ENCODE results near the gene PTCH2.

The PTCH2 gene

DNA sequence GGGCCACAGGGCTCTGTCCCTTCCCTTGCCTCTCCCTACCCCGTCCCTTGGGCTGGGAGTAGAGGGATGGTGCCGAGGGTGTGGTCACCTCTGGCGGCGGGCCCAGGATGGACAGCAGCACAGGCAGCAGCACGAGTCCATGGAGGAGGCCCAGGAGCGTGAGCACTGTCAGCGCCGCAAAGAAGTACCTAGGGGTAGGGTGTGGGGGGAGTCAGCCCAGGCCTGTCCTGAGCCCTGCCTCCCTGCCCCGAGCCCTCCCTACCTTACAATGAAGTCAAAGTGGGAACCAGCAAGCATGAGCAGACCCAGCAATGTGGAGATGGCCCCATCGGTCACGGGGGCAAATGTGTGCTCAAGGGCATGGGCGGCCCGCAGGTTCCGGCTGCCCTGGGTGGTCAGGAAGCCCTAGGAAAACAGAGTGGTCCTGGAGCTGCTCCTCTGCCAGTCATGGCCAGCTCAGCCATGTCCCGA is 20.0 kb downstream of the PTCH2 start:
- no peak for DNase-seq (ENCODE audit: insufficient read length, low spot score)
- TF ChIP-seq, protein P1, sequence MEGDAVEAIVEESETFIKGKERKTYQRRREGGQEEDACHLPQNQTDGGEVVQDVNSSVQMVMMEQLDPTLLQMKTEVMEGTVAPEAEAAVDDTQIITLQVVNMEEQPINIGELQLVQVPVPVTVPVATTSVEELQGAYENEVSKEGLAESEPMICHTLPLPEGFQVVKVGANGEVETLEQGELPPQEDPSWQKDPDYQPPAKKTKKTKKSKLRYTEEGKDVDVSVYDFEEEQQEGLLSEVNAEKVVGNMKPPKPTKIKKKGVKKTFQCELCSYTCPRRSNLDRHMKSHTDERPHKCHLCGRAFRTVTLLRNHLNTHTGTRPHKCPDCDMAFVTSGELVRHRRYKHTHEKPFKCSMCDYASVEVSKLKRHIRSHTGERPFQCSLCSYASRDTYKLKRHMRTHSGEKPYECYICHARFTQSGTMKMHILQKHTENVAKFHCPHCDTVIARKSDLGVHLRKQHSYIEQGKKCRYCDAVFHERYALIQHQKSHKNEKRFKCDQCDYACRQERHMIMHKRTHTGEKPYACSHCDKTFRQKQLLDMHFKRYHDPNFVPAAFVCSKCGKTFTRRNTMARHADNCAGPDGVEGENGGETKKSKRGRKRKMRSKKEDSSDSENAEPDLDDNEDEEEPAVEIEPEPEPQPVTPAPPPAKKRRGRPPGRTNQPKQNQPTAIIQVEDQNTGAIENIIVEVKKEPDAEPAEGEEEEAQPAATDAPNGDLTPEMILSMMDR (IDR thresholded peaks at IDR 0.05; ENCODE audit: insufficient read depth, missing control alignments) = no peak
- FAIRE-seq = no peak

DNA sequence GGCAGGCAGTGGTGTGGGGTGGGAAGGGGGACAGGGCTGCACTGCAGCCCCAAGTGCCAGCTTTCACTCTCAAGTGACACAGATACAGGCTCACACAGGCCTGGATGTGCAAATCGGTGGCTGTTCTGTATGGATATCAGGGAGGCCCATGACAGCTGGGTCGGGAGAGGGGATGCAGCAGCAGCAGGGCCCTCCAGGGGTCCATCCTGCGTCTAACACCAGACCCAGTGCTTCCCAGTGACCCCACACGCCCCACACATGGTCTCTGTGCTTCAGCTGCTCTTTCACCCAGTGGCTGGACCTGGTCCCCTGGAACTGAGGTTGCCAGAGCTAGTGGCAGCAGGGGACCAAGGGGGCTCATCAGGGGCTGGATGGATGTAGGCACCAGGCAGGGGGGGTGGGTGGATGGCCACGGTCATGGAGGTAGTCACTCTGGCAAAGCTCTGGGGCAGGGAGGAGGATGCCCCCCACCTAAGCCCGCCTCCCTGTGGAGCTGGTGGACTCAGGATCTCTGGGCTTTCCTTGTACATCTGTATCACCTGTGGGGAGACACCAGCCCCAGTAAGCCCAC is 20.8 kb downstream of the PTCH2 start:
- no peak for FAIRE-seq
- TF ChIP-seq, protein P1 (IDR thresholded peaks at IDR 0.05; ENCODE audit: insufficient read depth, missing control alignments) = no peak
- no peak for DNase-seq (ENCODE audit: insufficient read length, low spot score)

DNA sequence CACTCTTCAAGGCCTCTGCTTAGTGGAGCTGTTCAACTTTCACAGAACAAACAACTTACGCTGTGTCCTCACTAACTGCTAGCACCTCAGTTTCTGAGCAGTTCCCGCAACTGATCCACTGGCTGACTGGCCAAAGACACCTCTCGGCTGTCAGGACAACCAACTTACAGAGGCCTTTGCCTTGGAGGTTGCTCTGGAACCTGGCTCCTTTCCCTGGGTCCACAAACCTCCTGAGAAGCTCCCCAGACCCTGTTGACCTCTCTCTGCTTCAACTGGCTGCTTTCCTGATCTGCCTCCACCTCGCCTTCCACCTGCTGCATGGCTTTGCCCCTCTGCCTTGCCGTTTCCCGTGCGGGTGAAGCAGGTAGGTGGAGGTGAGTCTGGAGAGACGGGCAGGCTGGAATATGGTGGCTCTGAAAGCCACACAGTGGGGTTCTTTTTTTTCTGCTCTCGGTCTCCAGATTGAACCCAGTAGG is 21.8 kb downstream of the PTCH2 start:
- FAIRE-seq = no peak
- TF ChIP-seq, protein P1 (IDR thresholded peaks at IDR 0.05; ENCODE audit: insufficient read depth, missing control alignments) = no peak

GRCh38 chr1:44820328-44821239 is 22.5 kb downstream of the PTCH2 start:
- FAIRE-seq = no peak
- no peak for DNase-seq (ENCODE audit: insufficient read length, low spot score)
- TF ChIP-seq, protein P1 (IDR thresholded peaks at IDR 0.05; ENCODE audit: insufficient read depth, missing control alignments) = no peak

More for the DNA sequence above, 21.8 kb downstream of the PTCH2 start:
- no peak for DNase-seq (ENCODE audit: insufficient read length, low spot score)

GRCh38 chr1:44819608-44820327 is 23.3 kb downstream of the PTCH2 start:
- DNase-seq (ENCODE audit: insufficient read length, low spot score) (peak; percentile 61), FAIRE-seq (no peak)
- TF ChIP-seq, protein P1 (IDR thresholded peaks at IDR 0.05; ENCODE audit: insufficient read depth, missing control alignments) = no peak

GRCh38 chr1:44819196-44819607 is 23.9 kb downstream of the PTCH2 start:
- no peak for DNase-seq (ENCODE audit: insufficient read length, low spot score)
- TF ChIP-seq, protein P1 (IDR thresholded peaks at IDR 0.05; ENCODE audit: insufficient read depth, missing control alignments) = no peak
- FAIRE-seq = no peak

All from D721Med (cell line).